ENCODE results near the gene RNF212B.

The RNF212B gene

DNA sequence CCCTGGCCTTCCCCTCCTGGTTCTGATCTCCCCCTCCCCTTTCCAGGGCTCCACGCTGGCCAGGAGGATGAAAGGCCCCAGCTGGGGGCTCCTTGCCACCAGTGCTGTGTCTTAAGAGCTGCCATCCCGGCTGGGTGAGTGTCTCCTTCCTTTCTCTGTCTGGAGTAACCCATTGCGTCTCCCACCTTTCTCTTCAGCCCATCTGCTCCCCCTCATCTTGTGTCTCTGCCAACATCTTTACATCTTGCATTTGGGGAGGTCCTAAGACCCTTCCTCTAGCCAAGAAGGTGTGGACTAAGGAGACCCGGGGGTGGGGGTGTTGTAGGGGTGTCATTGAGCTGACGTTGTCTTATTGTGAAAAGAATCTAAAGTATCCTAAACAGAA is 69.4 kb downstream of the RNF212B start:
- peaks cover 10% of the 10 kb centered on the region for H3F3A ChIP-seq (ENCODE audit: control insufficient read depth, insufficient read depth)
- H3K9me2 ChIP-seq (replicated peaks; ENCODE audit: control insufficient read depth, low read length), result no peaks in the 10 kb centered on the region
- peaks cover 41% of the 10 kb centered on the region for H3K4me1 ChIP-seq (ENCODE audit: control insufficient read depth, low read length)
- H3K9me3 ChIP-seq (ENCODE audit: control insufficient read depth, insufficient read depth, low read length), result no peaks in the 10 kb centered on the region
- no peaks in the 10 kb centered on the region for H3K27me3 ChIP-seq (ENCODE audit: control insufficient read depth, low read length)
- peak overlapping the region; percentile 90 for H3K4me2 ChIP-seq (ENCODE audit: low read length)
- peak overlapping the region; percentile 91 for H3K4me3 ChIP-seq (ENCODE audit: low read length)
- peaks cover 26% of the 10 kb centered on the region for H3K79me2 ChIP-seq (ENCODE audit: control insufficient read depth, low read length)
- TF ChIP-seq, protein P1, sequence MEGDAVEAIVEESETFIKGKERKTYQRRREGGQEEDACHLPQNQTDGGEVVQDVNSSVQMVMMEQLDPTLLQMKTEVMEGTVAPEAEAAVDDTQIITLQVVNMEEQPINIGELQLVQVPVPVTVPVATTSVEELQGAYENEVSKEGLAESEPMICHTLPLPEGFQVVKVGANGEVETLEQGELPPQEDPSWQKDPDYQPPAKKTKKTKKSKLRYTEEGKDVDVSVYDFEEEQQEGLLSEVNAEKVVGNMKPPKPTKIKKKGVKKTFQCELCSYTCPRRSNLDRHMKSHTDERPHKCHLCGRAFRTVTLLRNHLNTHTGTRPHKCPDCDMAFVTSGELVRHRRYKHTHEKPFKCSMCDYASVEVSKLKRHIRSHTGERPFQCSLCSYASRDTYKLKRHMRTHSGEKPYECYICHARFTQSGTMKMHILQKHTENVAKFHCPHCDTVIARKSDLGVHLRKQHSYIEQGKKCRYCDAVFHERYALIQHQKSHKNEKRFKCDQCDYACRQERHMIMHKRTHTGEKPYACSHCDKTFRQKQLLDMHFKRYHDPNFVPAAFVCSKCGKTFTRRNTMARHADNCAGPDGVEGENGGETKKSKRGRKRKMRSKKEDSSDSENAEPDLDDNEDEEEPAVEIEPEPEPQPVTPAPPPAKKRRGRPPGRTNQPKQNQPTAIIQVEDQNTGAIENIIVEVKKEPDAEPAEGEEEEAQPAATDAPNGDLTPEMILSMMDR (IDR thresholded peaks at IDR 0.05; ENCODE audit: low read depth, low read length, poor library complexity, severe bottlenecking), result no peak
- no peak for TF ChIP-seq EZH2phosphoT487 (IDR thresholded peaks at IDR 0.05; ENCODE audit: borderline replicate concordance, low read length)
- peaks cover 15% of the 10 kb centered on the region for H3K36me3 ChIP-seq (ENCODE audit: control insufficient read depth, low read length)
- no peaks in the 10 kb centered on the region for H4K20me1 ChIP-seq (ENCODE audit: control insufficient read depth, insufficient read depth, low read depth, low read length)
- peak overlapping the region; percentile 32; the same call in 1 of the 2 replicates for H3K27ac ChIP-seq (ENCODE audit: low read depth, low read length)

DNA sequence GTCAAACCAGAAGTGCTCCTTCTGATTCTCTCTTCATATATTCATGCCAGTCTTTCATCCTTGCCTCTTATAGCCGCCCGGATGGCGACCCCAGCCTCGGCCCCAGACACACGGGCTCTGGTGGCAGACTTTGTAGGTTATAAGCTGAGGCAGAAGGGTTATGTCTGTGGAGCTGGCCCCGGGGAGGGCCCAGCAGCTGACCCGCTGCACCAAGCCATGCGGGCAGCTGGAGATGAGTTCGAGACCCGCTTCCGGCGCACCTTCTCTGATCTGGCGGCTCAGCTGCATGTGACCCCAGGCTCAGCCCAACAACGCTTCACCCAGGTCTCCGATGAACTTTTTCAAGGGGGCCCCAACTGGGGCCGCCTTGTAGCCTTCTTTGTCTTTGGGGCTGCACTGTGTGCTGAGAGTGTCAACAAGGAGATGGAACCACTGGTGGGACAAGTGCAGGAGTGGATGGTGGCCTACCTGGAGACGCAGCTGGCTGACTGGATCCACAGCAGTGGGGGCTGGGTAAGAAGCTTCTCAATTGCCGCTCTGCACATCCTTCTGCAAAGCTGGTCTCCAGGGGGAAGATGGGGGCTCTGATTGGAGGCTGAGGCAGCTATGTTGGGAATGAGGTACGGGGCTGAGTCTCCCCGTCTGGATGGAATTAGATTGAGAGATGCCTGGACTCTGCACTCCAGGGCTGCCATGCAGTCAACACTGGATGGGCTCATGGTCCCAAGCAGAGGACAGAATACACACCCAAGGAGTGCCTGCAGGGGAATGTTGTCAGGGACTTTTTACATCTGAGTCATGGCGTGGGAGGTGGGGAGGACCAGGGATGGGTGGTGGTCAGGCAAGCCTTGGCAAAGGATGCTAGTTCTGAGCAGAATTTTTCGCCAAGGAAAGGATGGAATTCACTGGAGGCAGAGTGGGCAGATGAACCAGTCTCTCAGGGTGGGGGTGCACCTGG is 70.2 kb downstream of the RNF212B start:
- no peaks in the 10 kb centered on the region for H3K27me3 ChIP-seq (ENCODE audit: control insufficient read depth, low read length)
- no peak for TF ChIP-seq EZH2phosphoT487 (IDR thresholded peaks at IDR 0.05; ENCODE audit: borderline replicate concordance, low read length)
- TF ChIP-seq, protein P1 (IDR thresholded peaks at IDR 0.05; ENCODE audit: low read depth, low read length, poor library complexity, severe bottlenecking), result no peak
- H3K36me3 ChIP-seq (ENCODE audit: control insufficient read depth, low read length), result peaks cover 15% of the 10 kb centered on the region; the same call in 1 of the 2 replicates
- H3F3A ChIP-seq (ENCODE audit: control insufficient read depth, insufficient read depth), result peaks cover 10% of the 10 kb centered on the region
- H3K4me3 ChIP-seq (ENCODE audit: low read length), result peak overlapping the region; percentile 91
- no peaks in the 10 kb centered on the region for H3K9me3 ChIP-seq (ENCODE audit: control insufficient read depth, insufficient read depth, low read length)
- no peak overlapping the region for H3K27ac ChIP-seq (ENCODE audit: low read depth, low read length)
- H3K4me2 ChIP-seq (ENCODE audit: low read length), result peak overlapping the region; percentile 90
- no peaks in the 10 kb centered on the region for H3K9me2 ChIP-seq (replicated peaks; ENCODE audit: control insufficient read depth, low read length)
- H3K4me1 ChIP-seq (ENCODE audit: control insufficient read depth, low read length), result peaks cover 41% of the 10 kb centered on the region
- H4K20me1 ChIP-seq (ENCODE audit: control insufficient read depth, insufficient read depth, low read depth, low read length), result no peaks in the 10 kb centered on the region
- H3K79me2 ChIP-seq (ENCODE audit: control insufficient read depth, low read length), result peaks cover 20% of the 10 kb centered on the region

DNA sequence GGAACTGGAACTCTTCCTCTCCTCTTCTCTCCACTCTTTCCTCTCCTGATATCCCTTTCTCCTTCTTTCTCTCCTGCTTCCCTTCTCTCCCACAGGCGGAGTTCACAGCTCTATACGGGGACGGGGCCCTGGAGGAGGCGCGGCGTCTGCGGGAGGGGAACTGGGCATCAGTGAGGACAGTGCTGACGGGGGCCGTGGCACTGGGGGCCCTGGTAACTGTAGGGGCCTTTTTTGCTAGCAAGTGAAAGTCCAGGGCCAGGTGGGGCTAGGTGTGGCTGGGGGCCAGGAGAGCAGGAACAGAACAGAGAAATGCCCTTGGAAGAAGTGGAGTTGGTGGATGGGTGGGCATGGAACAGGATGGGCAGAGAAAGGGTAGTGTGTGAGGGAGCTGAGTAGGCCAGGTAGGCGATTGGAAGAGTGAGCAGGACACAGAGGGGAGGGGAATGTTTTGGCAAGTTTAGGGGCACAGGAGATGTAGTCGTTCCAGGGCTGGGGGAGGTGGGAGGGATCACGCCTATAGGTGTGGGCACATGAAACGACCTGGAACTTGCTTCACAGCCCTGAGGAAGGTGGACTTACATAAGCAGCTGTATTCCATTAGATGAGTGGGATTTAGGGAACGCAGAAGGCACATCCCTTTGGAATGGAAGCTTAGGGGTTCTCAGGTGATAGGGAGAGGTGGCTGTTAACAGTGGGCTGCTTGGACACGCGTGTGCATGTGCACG is 71.1 kb downstream of the RNF212B start:
- Histone ChIP-seq H3K27ac (ENCODE audit: low read depth, low read length) (no peak overlapping the region), H4K20me1 (ENCODE audit: control insufficient read depth, insufficient read depth, low read depth, low read length) (no peaks in the 10 kb centered on the region), H3K4me2 (ENCODE audit: low read length) (no peak overlapping the region), H3K27me3 (ENCODE audit: control insufficient read depth, low read length) (no peaks in the 10 kb centered on the region), H3K9me3 (ENCODE audit: control insufficient read depth, insufficient read depth, low read length) (no peaks in the 10 kb centered on the region), H3K4me1 (ENCODE audit: control insufficient read depth, low read length) (peaks cover 32% of the 10 kb centered on the region), H3K36me3 (ENCODE audit: control insufficient read depth, low read length) (peaks cover 15% of the 10 kb centered on the region; the same call in 1 of the 2 replicates), H3F3A (ENCODE audit: control insufficient read depth, insufficient read depth) (peaks cover 9% of the 10 kb centered on the region), H3K79me2 (ENCODE audit: control insufficient read depth, low read length) (peaks cover 20% of the 10 kb centered on the region), H3K9me2 (replicated peaks; ENCODE audit: control insufficient read depth, low read length) (no peaks in the 10 kb centered on the region), H3K4me3 (ENCODE audit: low read length) (no peak overlapping the region)
- no peak for TF ChIP-seq EZH2phosphoT487 (IDR thresholded peaks at IDR 0.05; ENCODE audit: borderline replicate concordance, low read length)
- TF ChIP-seq, protein P1 (IDR thresholded peaks at IDR 0.05; ENCODE audit: low read depth, low read length, poor library complexity, severe bottlenecking), result no peak

Measured in DOHH2 (cell line).